ENCODE data around the gene ERF. TPM values are rescaled to one million over a fixed set of nuclear protein-coding genes. Genes with fewer than 3 reads are reported as not detected.

The ERF gene
- total and polyA plus RNA-seq, 3 experiments from 2014 or later, result 5.1 to 64.7 (median 58.7) TPM

DNA sequence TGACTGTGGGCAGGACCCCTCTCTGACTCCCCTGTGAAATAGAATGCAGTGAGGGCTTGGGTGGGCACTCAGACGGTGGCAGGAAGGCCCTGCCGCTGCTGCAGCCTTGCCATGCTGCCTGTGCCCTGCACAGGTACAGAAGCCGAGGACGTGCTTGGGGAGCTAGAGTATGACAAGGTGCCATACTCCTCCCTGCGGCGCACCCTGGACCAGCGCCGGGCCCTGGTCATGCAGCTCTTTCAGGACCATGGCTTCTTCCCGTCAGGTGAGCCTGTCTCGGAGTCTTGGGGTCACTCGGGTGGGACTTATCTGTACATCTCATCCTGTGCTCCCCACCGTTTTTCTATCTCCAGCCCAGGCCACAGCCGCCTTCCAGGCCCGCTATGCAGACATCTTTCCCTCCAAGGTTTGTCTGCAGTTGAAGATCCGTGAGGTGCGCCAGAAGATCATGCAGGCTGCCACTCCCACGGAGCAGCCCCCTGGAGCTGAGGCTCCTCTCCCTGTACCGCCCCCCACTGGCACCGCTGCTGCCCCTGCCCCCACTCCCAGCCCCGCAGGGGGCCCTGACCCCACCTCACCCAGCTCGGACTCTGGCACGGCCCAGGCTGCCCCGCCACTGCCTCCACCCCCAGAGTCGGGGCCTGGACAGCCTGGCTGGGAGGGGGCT lies 39.7 kb upstream of the ERF start:
- Histone ChIP-seq H3K4me3 (ENCODE audit: low read length) (no peak overlapping the region), H3K27ac (ENCODE audit: low read depth, low read length) (no peak overlapping the region), H3K27me3 (ENCODE audit: insufficient read depth, low read length, poor library complexity, severe bottlenecking) (no peaks in the 10 kb centered on the region), H3K4me1 (ENCODE audit: insufficient read depth, low read length) (no peaks in the 10 kb centered on the region), H3K36me3 (ENCODE audit: insufficient read depth, low read length) (peaks cover 4% of the 10 kb centered on the region), H3K9me3 (ENCODE audit: low read length) (no peaks in the 10 kb centered on the region)
- ChIA-PET CTCF (interaction anchor here (1.0 to 2.9 kb wide), 3 partner anchors 14 to 162 kb away, joined by 3 to 16 read pairs (median 6); partner anchors contain the start of genes GSK3A and POU2F2), POLR2A (interaction anchor here (0.7 to 1.1 kb wide), 2 partner anchors 127 to 162 kb away, joined by 3 to 4 read pairs; partner anchors contain the start of gene POU2F2)
- peaks cover 0 to 55% (median 2%) of the 10 kb centered on the region in 3 donors for H3K36me3 Mint-ChIP-seq
- H3K9me3 Mint-ChIP-seq, result no peaks in the 10 kb centered on the region
- peak overlapping the region in 2 of 7 donors; percentile 10 to 36 for H3K4me3 Mint-ChIP-seq
- no peaks in the 10 kb centered on the region for H3K27me3 Mint-ChIP-seq
- no peak for DNase-seq
- no peak overlapping the region for H3K27ac Mint-ChIP-seq
- peaks cover 5 to 13% (median 10%) of the 10 kb centered on the region in 3 donors for H3K4me1 Mint-ChIP-seq

DNA sequence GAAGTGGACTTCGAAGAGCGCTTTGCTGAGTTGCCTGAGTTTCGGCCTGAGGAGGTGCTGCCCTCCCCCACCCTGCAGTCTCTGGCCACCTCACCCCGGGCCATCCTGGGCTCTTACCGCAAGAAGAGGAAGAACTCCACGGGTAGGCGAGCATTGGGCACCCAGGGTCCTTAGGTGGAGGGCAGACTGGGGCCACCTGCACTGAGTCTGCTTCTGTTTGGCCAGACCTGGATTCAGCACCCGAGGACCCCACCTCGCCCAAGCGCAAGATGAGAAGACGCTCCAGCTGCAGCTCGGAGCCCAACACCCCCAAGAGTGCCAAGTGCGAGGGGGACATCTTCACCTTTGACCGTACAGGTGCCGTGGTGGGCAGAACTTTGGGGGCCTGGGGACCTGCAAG lies 39.0 kb upstream of the ERF start:
- H3K27ac ChIP-seq (ENCODE audit: low read depth, low read length), result no peak overlapping the region
- Mint-ChIP-seq H3K9me3 (no peaks in the 10 kb centered on the region), H3K4me1 (peaks cover 5 to 13% (median 10%) of the 10 kb centered on the region in 3 donors), H3K27me3 (no peaks in the 10 kb centered on the region), H3K4me3 (no peak overlapping the region), H3K27ac (no peak overlapping the region), H3K36me3 (peaks cover 0 to 61% (median 2%) of the 10 kb centered on the region in 3 donors)
- H3K9me3 ChIP-seq (ENCODE audit: low read length), result no peaks in the 10 kb centered on the region
- ChIA-PET CTCF (interaction anchor here (0.6 to 2.9 kb wide), 5 partner anchors 12 to 183 kb away, joined by 3 to 16 read pairs (median 4); partner anchors contain the start of gene POU2F2), POLR2A (interaction anchor here (0.7 kb wide), 1 partner anchor 126 kb away, joined by 4 read pairs; no protein-coding TSS in a partner anchor)
- H3K36me3 ChIP-seq (ENCODE audit: insufficient read depth, low read length), result peaks cover 8% of the 10 kb centered on the region
- no peaks in the 10 kb centered on the region for H3K27me3 ChIP-seq (ENCODE audit: insufficient read depth, low read length, poor library complexity, severe bottlenecking)
- H3K4me3 ChIP-seq (ENCODE audit: low read length), result no peak overlapping the region
- no peak for DNase-seq
- no peaks in the 10 kb centered on the region for H3K4me1 ChIP-seq (ENCODE audit: insufficient read depth, low read length)

GRCh38 chr19:42293540-42293939 lies 38.6 kb upstream of the ERF start:
- no peaks in the 10 kb centered on the region for H3K9me3 Mint-ChIP-seq
- no peaks in the 10 kb centered on the region for H3K27me3 Mint-ChIP-seq
- peaks cover 11% of the 10 kb centered on the region for H3K36me3 ChIP-seq (ENCODE audit: insufficient read depth, low read length)
- ChIA-PET CTCF (interaction anchor here (0.6 to 2.2 kb wide), 4 partner anchors 12 to 182 kb away, joined by 3 to 6 read pairs (median 4); no protein-coding TSS in a partner anchor), POLR2A (no interaction called here)
- H3K9me3 ChIP-seq (ENCODE audit: low read length), result no peaks in the 10 kb centered on the region
- DNase-seq, result no peak
- peaks cover 0 to 65% (median 2%) of the 10 kb centered on the region in 3 donors for H3K36me3 Mint-ChIP-seq
- H3K27ac Mint-ChIP-seq, result no peak overlapping the region
- peaks cover 5 to 13% (median 10%) of the 10 kb centered on the region in 3 donors for H3K4me1 Mint-ChIP-seq
- H3K27me3 ChIP-seq (ENCODE audit: insufficient read depth, low read length, poor library complexity, severe bottlenecking), result no peaks in the 10 kb centered on the region
- H3K27ac ChIP-seq (ENCODE audit: low read depth, low read length), result no peak overlapping the region
- no peak overlapping the region for H3K4me3 ChIP-seq (ENCODE audit: low read length)
- H3K4me3 Mint-ChIP-seq, result no peak overlapping the region
- no peaks in the 10 kb centered on the region for H3K4me1 ChIP-seq (ENCODE audit: insufficient read depth, low read length)

GRCh38 chr19:42292963-42293362 lies 38.0 kb upstream of the ERF start:
- Histone ChIP-seq H3K27ac (ENCODE audit: low read depth, low read length) (no peak overlapping the region), H3K27me3 (ENCODE audit: insufficient read depth, low read length, poor library complexity, severe bottlenecking) (no peaks in the 10 kb centered on the region), H3K4me3 (ENCODE audit: low read length) (no peak overlapping the region), H3K4me1 (ENCODE audit: insufficient read depth, low read length) (no peaks in the 10 kb centered on the region), H3K9me3 (ENCODE audit: low read length) (no peaks in the 10 kb centered on the region), H3K36me3 (ENCODE audit: insufficient read depth, low read length) (peaks cover 16% of the 10 kb centered on the region)
- H3K9me3 Mint-ChIP-seq, result no peaks in the 10 kb centered on the region
- peaks cover 0 to 71% (median 2%) of the 10 kb centered on the region in 3 donors for H3K36me3 Mint-ChIP-seq
- no peak overlapping the region for H3K4me3 Mint-ChIP-seq
- H3K4me1 Mint-ChIP-seq, result peaks cover 5 to 13% (median 10%) of the 10 kb centered on the region in 3 donors
- no peaks in the 10 kb centered on the region for H3K27me3 Mint-ChIP-seq
- no peak for DNase-seq
- CTCF ChIA-PET, result interaction anchor here (1.4 to 2.2 kb wide), 3 partner anchors 11 to 15 kb away, joined by 3 to 6 read pairs (median 4); no protein-coding TSS in a partner anchor
- POLR2A ChIA-PET, result no interaction called here
- peak overlapping the region in 1 of 8 donors; percentile 66 for H3K27ac Mint-ChIP-seq

DNA sequence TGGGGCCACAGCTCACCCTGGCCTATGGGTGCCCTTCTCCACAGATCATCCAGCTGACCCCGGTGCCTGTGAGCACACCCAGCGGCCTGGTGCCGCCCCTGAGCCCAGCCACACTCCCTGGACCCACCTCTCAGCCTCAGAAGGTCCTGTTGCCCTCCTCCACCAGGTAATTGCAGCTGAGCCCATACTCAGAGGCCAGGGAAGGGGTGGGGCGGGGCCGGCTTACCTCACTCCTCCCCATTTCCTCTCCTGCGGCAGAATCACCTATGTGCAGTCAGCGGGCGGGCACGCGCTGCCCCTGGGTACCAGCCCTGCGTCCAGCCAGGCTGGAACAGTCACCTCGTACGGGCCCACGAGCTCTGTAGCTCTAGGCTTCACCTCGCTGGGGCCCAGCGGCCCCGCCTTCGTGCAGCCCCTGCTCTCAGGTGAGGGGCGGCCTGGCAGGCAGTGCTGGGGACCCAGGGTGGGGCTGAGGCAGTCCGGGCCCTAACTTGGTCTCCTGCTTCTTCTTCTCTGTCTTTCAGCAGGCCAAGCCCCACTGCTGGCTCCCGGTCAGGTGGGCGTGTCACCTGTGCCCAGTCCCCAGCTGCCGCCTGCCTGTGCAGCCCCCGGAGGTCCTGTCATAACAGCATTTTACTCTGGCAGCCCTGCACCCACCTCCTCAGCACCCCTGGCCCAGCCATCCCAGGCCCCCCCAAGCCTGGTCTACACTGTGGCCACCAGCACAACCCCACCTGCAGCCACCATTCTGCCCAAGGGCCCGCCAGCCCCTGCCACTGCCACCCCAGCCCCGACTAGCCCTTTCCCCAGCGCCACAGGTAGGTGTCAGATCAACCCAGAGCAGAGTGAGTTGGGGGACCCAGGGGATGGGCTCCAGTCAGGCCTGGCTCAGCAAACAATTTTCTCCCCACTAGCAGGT lies 37.4 kb upstream of the ERF start:
- Mint-ChIP-seq H3K27me3 (no peaks in the 10 kb centered on the region), H3K9me3 (no peaks in the 10 kb centered on the region), H3K27ac (peak overlapping the region in 3 of 8 donors; percentile 74 to 90 (median 77)), H3K4me3 (no peak overlapping the region), H3K4me1 (peaks cover 5 to 13% (median 10%) of the 10 kb centered on the region in 3 donors), H3K36me3 (peaks cover 0 to 77% (median 2%) of the 10 kb centered on the region in 3 donors)
- POLR2A ChIA-PET, result no interaction called here
- no peaks in the 10 kb centered on the region for H3K9me3 ChIP-seq (ENCODE audit: low read length)
- DNase-seq, result no peak
- no peak overlapping the region for H3K27ac ChIP-seq (ENCODE audit: low read depth, low read length)
- H3K36me3 ChIP-seq (ENCODE audit: insufficient read depth, low read length), result peaks cover 17% of the 10 kb centered on the region
- no peaks in the 10 kb centered on the region for H3K4me1 ChIP-seq (ENCODE audit: insufficient read depth, low read length)
- no peaks in the 10 kb centered on the region for H3K27me3 ChIP-seq (ENCODE audit: insufficient read depth, low read length, poor library complexity, severe bottlenecking)
- CTCF ChIA-PET, result interaction anchor here (1.1 to 1.7 kb wide), 3 partner anchors 10 to 160 kb away, joined by 3 to 4 read pairs (median 4); partner anchors contain the start of gene POU2F2
- no peak overlapping the region for H3K4me3 ChIP-seq (ENCODE audit: low read length)

- Histone ChIP-seq H3K4me3 (ENCODE audit: low read length) (no peak overlapping the region), H3K4me1 (ENCODE audit: insufficient read depth, low read length) (no peaks in the 10 kb centered on the region), H3K36me3 (ENCODE audit: insufficient read depth, low read length) (peaks cover 20% of the 10 kb centered on the region), H3K27ac (ENCODE audit: low read depth, low read length) (no peak overlapping the region), H3K9me3 (ENCODE audit: low read length) (no peaks in the 10 kb centered on the region), H3K27me3 (ENCODE audit: insufficient read depth, low read length, poor library complexity, severe bottlenecking) (no peaks in the 10 kb centered on the region)
- Mint-ChIP-seq H3K9me3 (no peaks in the 10 kb centered on the region), H3K36me3 (peaks cover 0 to 79% (median 2%) of the 10 kb centered on the region in 3 donors), H3K4me1 (peaks cover 5 to 13% (median 10%) of the 10 kb centered on the region in 3 donors), H3K27me3 (no peaks in the 10 kb centered on the region), H3K4me3 (peak overlapping the region in 1 of 7 donors; percentile 62), H3K27ac (peak overlapping the region in 3 of 8 donors; percentile 64 to 90 (median 77))
- DNase-seq, result no peak
- ChIA-PET CTCF (interaction anchor here (1.1 to 1.2 kb wide), 2 partner anchors 159 to 172 kb away, joined by 4 read pairs; partner anchors contain the start of gene POU2F2), POLR2A (no interaction called here)
These were observed 36.5 kb upstream of the ERF start for GRCh38 chr19:42291435-42291810.

GRCh38 chr19:42290523-42291434 lies 35.9 kb upstream of the ERF start:
- Mint-ChIP-seq H3K36me3 (peaks cover 0 to 83% (median 2%) of the 10 kb centered on the region in 3 donors), H3K4me1 (peaks cover 5 to 14% (median 6%) of the 10 kb centered on the region in 3 donors), H3K27ac (peak overlapping the region in 2 of 8 donors; percentile 26 to 77), H3K9me3 (no peaks in the 10 kb centered on the region), H3K4me3 (no peak overlapping the region), H3K27me3 (no peaks in the 10 kb centered on the region)
- Histone ChIP-seq H3K36me3 (ENCODE audit: insufficient read depth, low read length) (peaks cover 20% of the 10 kb centered on the region), H3K27ac (ENCODE audit: low read depth, low read length) (no peak overlapping the region), H3K4me3 (ENCODE audit: low read length) (no peak overlapping the region), H3K4me1 (ENCODE audit: insufficient read depth, low read length) (peaks cover 5% of the 10 kb centered on the region), H3K9me3 (ENCODE audit: low read length) (no peaks in the 10 kb centered on the region), H3K27me3 (ENCODE audit: insufficient read depth, low read length, poor library complexity, severe bottlenecking) (no peaks in the 10 kb centered on the region)
- peak; percentile 53 to 78 (median 60) for DNase-seq
- ChIA-PET POLR2A (no interaction called here), CTCF (interaction anchor here (1.1 to 1.2 kb wide), 2 partner anchors 158 to 171 kb away, joined by 4 read pairs; partner anchors contain the start of gene POU2F2)

All from CD8-positive, alpha-beta memory T cell (primary cell).